ENCODE data around the gene BCLAF3. TPM values are rescaled to one million over a fixed set of nuclear protein-coding genes. Genes with fewer than 3 reads are reported as not detected.

Gene BCLAF3
- polyA plus RNA-seq, 1 donor from 2014 or later: 34.6 TPM

DNA sequence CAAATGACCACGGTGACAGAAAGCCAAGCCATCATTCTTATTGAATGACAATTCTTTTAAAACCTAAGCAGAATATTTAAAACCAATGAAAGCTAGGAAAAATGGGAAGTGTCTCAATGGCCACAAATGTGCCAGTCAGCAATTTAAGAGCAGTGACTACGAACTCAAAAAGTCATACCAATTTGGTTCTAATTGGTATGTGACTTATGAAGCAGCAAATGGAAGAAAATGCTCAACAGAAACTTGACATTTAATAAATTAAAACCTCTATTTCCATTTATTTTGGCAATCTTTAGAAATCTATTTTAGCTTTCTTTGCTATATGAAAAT lies 25.7 kb upstream of the BCLAF3 start:
- H3K9me2 ChIP-seq (ENCODE audit: insufficient read depth, low read length): no peaks in the 10 kb centered on the region
- H3K4me2 ChIP-seq (ENCODE audit: low read length): no peak overlapping the region
- no peaks in the 10 kb centered on the region for H3K36me3 ChIP-seq (ENCODE audit: insufficient read depth, low read length)
- TF ChIP-seq TAF1 (IDR thresholded peaks at IDR 0.05; ENCODE audit: low read depth) (no peak), EP300 (conservative IDR thresholded peaks at IDR 0.05; ENCODE audit: poor library complexity, severe bottlenecking) (no peak), POLR2AphosphoS5 (IDR thresholded peaks at IDR 0.05) (no peak)
- TF ChIP-seq, protein P1, sequence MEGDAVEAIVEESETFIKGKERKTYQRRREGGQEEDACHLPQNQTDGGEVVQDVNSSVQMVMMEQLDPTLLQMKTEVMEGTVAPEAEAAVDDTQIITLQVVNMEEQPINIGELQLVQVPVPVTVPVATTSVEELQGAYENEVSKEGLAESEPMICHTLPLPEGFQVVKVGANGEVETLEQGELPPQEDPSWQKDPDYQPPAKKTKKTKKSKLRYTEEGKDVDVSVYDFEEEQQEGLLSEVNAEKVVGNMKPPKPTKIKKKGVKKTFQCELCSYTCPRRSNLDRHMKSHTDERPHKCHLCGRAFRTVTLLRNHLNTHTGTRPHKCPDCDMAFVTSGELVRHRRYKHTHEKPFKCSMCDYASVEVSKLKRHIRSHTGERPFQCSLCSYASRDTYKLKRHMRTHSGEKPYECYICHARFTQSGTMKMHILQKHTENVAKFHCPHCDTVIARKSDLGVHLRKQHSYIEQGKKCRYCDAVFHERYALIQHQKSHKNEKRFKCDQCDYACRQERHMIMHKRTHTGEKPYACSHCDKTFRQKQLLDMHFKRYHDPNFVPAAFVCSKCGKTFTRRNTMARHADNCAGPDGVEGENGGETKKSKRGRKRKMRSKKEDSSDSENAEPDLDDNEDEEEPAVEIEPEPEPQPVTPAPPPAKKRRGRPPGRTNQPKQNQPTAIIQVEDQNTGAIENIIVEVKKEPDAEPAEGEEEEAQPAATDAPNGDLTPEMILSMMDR (IDR thresholded peaks at IDR 0.05; ENCODE audit: poor library complexity, severe bottlenecking): no peak
- H3K9me3 ChIP-seq (ENCODE audit: low read length): no peaks in the 10 kb centered on the region
- no peaks in the 10 kb centered on the region for H3F3A ChIP-seq (ENCODE audit: insufficient read depth, low read length, poor library complexity, severe bottlenecking)
- no peaks in the 10 kb centered on the region for H4K20me1 ChIP-seq (ENCODE audit: insufficient read depth)
- no peak overlapping the region for H2AFZ ChIP-seq (ENCODE audit: low read depth, low read length)
- H3K4me3 ChIP-seq (ENCODE audit: low read length): no peak overlapping the region
- peak overlapping the region; percentile 37 for H3K27ac ChIP-seq (ENCODE audit: low read length)
- H3K27me3 ChIP-seq (ENCODE audit: insufficient read depth, low read depth, low read length): no peaks in the 10 kb centered on the region
- no peaks in the 10 kb centered on the region for H3K79me2 ChIP-seq (replicated peaks; ENCODE audit: insufficient read depth, low read length)
- no peak overlapping the region for H3K9ac ChIP-seq (ENCODE audit: low read length)

DNA sequence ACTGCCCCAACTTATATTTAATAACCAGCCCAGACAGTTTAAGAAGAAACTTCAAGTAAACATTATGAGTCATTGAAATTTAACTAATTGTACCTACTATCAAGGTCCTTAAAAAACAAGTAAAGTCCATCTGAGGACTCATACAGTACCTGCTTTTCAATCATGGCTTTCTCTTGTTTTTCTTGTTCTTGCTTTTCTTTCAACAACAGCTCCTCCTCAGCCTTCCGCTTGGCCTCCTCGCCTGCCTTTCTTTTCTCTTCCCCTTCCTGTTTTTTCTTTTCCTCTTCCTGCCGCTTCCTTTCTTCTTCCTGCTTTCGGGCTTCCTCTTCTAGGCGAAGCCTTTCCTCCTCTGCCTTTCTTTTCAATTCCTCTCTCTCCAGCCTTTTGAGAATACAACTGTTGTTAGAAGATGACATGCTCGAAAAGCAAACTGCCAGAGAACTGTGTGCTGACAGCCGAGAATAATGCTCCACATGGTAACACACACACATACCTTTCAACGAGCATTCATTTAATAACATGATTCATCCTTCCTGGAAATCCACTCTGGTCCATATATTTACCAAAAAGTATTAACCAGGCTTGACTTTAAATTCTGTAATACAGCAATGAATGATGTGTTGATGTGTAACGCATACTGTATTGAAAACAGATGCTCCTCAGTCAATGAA lies 25.2 kb upstream of the BCLAF3 start:
- peak overlapping the region; percentile 37 for H3K27ac ChIP-seq (ENCODE audit: low read length)

DNA sequence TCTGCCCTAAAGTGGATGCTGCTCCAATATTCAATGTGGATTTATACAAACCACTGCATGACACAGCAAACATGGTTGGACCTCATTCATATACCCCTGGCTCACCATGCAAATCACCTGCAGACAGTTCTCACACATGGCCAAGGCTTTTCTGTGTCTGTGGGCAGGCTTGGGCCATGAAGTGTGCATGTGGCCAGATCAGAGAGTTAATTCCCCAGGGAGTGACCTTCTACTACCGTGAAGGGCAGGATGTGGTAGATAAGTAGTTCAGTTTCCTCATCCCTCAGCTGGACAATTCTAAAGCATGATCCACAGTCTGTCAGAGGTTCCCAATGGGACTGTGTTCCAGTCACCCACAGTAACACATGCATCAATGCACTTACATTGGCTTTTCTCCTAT lies 24.6 kb upstream of the BCLAF3 start:
- Histone ChIP-seq H3K79me2 (replicated peaks; ENCODE audit: insufficient read depth, low read length) (no peaks in the 10 kb centered on the region), H3F3A (ENCODE audit: insufficient read depth, low read length, poor library complexity, severe bottlenecking) (no peaks in the 10 kb centered on the region), H3K9me2 (ENCODE audit: insufficient read depth, low read length) (no peaks in the 10 kb centered on the region), H3K4me2 (ENCODE audit: low read length) (no peak overlapping the region), H3K9me3 (ENCODE audit: low read length) (no peaks in the 10 kb centered on the region), H3K36me3 (ENCODE audit: insufficient read depth, low read length) (no peaks in the 10 kb centered on the region), H4K20me1 (ENCODE audit: insufficient read depth) (no peaks in the 10 kb centered on the region), H3K27ac (ENCODE audit: low read length) (no peak overlapping the region), H3K9ac (ENCODE audit: low read length) (no peak overlapping the region), H2AFZ (ENCODE audit: low read depth, low read length) (no peak overlapping the region), H3K4me3 (ENCODE audit: low read length) (no peak overlapping the region), H3K27me3 (ENCODE audit: insufficient read depth, low read depth, low read length) (no peaks in the 10 kb centered on the region)
- TF ChIP-seq MXI1 (conservative IDR thresholded peaks at IDR 0.05; ENCODE audit: poor library complexity, severe bottlenecking): no peak
- TF ChIP-seq POLR2AphosphoS5 (IDR thresholded peaks at IDR 0.05): no peak
- TF ChIP-seq, protein P2, sequence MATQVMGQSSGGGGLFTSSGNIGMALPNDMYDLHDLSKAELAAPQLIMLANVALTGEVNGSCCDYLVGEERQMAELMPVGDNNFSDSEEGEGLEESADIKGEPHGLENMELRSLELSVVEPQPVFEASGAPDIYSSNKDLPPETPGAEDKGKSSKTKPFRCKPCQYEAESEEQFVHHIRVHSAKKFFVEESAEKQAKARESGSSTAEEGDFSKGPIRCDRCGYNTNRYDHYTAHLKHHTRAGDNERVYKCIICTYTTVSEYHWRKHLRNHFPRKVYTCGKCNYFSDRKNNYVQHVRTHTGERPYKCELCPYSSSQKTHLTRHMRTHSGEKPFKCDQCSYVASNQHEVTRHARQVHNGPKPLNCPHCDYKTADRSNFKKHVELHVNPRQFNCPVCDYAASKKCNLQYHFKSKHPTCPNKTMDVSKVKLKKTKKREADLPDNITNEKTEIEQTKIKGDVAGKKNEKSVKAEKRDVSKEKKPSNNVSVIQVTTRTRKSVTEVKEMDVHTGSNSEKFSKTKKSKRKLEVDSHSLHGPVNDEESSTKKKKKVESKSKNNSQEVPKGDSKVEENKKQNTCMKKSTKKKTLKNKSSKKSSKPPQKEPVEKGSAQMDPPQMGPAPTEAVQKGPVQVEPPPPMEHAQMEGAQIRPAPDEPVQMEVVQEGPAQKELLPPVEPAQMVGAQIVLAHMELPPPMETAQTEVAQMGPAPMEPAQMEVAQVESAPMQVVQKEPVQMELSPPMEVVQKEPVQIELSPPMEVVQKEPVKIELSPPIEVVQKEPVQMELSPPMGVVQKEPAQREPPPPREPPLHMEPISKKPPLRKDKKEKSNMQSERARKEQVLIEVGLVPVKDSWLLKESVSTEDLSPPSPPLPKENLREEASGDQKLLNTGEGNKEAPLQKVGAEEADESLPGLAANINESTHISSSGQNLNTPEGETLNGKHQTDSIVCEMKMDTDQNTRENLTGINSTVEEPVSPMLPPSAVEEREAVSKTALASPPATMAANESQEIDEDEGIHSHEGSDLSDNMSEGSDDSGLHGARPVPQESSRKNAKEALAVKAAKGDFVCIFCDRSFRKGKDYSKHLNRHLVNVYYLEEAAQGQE (IDR thresholded peaks at IDR 0.05; ENCODE audit: borderline replicate concordance): no peak
- TF ChIP-seq, protein P1 (IDR thresholded peaks at IDR 0.05; ENCODE audit: poor library complexity, severe bottlenecking): no peak
- no peak for TF ChIP-seq SMC3 (conservative IDR thresholded peaks at IDR 0.05; ENCODE audit: poor library complexity)
- TF ChIP-seq EP300 (conservative IDR thresholded peaks at IDR 0.05; ENCODE audit: poor library complexity, severe bottlenecking): no peak
- no peak for TF ChIP-seq RAD21 (conservative IDR thresholded peaks at IDR 0.05)
- no peak for TF ChIP-seq TAF1 (IDR thresholded peaks at IDR 0.05; ENCODE audit: low read depth)

More for the DNA sequence above, 25.2 kb upstream of the BCLAF3 start:
- H4K20me1 ChIP-seq (ENCODE audit: insufficient read depth): no peaks in the 10 kb centered on the region
- H3K4me3 ChIP-seq (ENCODE audit: low read length): no peak overlapping the region
- H3K9me3 ChIP-seq (ENCODE audit: low read length): no peaks in the 10 kb centered on the region
- no peak overlapping the region for H3K4me2 ChIP-seq (ENCODE audit: low read length)
- TF ChIP-seq POLR2AphosphoS5 (IDR thresholded peaks at IDR 0.05) (peak; percentile 21), TAF1 (IDR thresholded peaks at IDR 0.05; ENCODE audit: low read depth) (no peak)
- TF ChIP-seq, protein P2 (IDR thresholded peaks at IDR 0.05; ENCODE audit: borderline replicate concordance): no peak
- no peaks in the 10 kb centered on the region for H3K9me2 ChIP-seq (ENCODE audit: insufficient read depth, low read length)
- H3K27me3 ChIP-seq (ENCODE audit: insufficient read depth, low read depth, low read length): no peaks in the 10 kb centered on the region
- H3K9ac ChIP-seq (ENCODE audit: low read length): no peak overlapping the region
- H3F3A ChIP-seq (ENCODE audit: insufficient read depth, low read length, poor library complexity, severe bottlenecking): no peaks in the 10 kb centered on the region
- H2AFZ ChIP-seq (ENCODE audit: low read depth, low read length): no peak overlapping the region
- no peaks in the 10 kb centered on the region for H3K79me2 ChIP-seq (replicated peaks; ENCODE audit: insufficient read depth, low read length)
- H3K36me3 ChIP-seq (ENCODE audit: insufficient read depth, low read length): no peaks in the 10 kb centered on the region

Data from neural cell (in vitro differentiated cells).